HL-60 (cell line): ENCODE measurements around the gene CALM1.

Experiments used
- DNase-seq, 2 experiments: peaks; one replicate each; pipeline ENCODE4 v3.0.0-alpha.2; 2010 to 2020; ENCODE audit warnings: low read depth in 1 of 2, low spot score in 1 of 2
- H3K27ac ChIP-seq: fragments of 250-450 bp; sonication (Bioruptor Pico); replicated peaks from 2 replicates; pipeline ENCODE4 v1.5.1; 2020; ENCODE audit warnings: mild to moderate bottlenecking, moderate library complexity
- H3K27me3 ChIP-seq: fragments of 250-450 bp; sonication (Bioruptor Pico); 2 replicates; pipeline ENCODE4 v1.5.1; 2021; ENCODE audit warnings: mild to moderate bottlenecking, moderate library complexity; ENCODE audit not compliant: insufficient read depth, poor library complexity, severe bottlenecking
- H3K4me3 ChIP-seq: replicated peaks from 2 replicates; pipeline ENCODE4 v1.5.1; 2011; ENCODE audit warnings: mild to moderate bottlenecking, control low read depth, low read length; ENCODE audit not compliant: insufficient read depth
- GABPA ChIP-seq: IDR thresholded peaks from 2 replicates; pipeline ENCODE4 v1.6.1; 2012; ENCODE audit warnings: low read depth
- POLR2AphosphoS5 ChIP-seq: IDR thresholded peaks from 2 replicates; pipeline ENCODE4 v1.6.1; 2012; ENCODE audit warnings: low read depth
- REST ChIP-seq: IDR thresholded peaks from 2 replicates; pipeline ENCODE4 v1.6.1; 2012; ENCODE audit warnings: low read depth; ENCODE audit not compliant: insufficient replicate concordance
- SPI1 ChIP-seq: IDR thresholded peaks from 2 replicates; pipeline ENCODE4 v1.6.1; 2012; ENCODE audit warnings: low read depth, mild to moderate bottlenecking, borderline replicate concordance
- TF ChIP-seq, protein P1 (sequence below): IDR thresholded peaks from one replicate; pipeline ENCODE4 v1.5.1; 2011; ENCODE audit warnings: low read length, control low read depth, inconsistent platforms; ENCODE audit not compliant: insufficient read depth

CALM1 gene

DNA sequence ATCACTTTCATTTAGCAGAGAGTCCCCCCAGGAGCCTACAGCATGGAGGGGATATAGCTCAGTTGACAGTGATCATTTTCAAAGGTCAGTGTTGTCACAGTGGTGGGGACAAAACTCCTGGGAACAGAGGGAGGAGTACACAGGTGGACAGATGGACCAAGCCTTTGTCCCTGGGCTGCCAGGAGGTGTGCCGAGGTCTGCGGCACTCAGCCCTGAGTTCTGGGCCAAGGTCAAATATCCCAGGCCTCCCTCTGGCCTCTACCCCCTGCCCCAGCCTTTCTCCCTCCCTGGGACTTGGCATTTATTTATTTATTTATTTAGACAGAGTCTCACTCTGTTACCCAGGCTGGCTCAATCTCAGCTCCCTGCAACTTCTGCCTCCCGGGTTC lies 24.8 kb downstream of the CALM1 start:
- TF ChIP-seq SPI1 = no peak
- no peak for TF ChIP-seq REST
- no peak for TF ChIP-seq POLR2AphosphoS5
- no peak for TF ChIP-seq GABPA
- H3K27ac ChIP-seq = no peak overlapping the region
- no peaks in the 10 kb centered on the region for H3K27me3 ChIP-seq
- no peak overlapping the region for H3K4me3 ChIP-seq
- no peak for DNase-seq

DNA sequence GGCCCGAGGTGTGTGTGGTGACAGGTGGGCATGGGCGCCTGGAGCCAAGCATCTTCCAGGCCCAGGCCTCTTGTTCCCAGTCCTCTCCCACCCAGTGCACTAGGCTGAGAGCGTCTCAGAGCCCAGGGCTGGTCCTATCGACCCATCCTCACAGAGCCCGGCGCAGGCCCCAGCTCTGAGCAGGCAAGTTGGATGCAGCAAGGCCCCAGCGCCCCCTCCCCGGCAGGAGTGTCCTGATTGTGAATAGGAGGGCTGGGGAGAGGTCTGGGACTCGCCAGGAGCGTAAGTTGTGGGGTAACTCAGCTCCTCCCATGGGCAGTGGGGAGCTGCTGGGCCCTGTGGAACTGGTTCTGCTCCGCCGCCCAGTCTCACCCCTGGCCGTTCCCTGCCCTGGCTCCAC lies 26.3 kb downstream of the CALM1 start:
- H3K27me3 ChIP-seq = no peaks in the 10 kb centered on the region
- no peak overlapping the region for H3K4me3 ChIP-seq
- H3K27ac ChIP-seq = no peak overlapping the region
- TF ChIP-seq GABPA (no peak), POLR2AphosphoS5 (no peak), REST (no peak), SPI1 (no peak)
- TF ChIP-seq, protein P1, sequence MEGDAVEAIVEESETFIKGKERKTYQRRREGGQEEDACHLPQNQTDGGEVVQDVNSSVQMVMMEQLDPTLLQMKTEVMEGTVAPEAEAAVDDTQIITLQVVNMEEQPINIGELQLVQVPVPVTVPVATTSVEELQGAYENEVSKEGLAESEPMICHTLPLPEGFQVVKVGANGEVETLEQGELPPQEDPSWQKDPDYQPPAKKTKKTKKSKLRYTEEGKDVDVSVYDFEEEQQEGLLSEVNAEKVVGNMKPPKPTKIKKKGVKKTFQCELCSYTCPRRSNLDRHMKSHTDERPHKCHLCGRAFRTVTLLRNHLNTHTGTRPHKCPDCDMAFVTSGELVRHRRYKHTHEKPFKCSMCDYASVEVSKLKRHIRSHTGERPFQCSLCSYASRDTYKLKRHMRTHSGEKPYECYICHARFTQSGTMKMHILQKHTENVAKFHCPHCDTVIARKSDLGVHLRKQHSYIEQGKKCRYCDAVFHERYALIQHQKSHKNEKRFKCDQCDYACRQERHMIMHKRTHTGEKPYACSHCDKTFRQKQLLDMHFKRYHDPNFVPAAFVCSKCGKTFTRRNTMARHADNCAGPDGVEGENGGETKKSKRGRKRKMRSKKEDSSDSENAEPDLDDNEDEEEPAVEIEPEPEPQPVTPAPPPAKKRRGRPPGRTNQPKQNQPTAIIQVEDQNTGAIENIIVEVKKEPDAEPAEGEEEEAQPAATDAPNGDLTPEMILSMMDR = no peak
- DNase-seq = no peak

DNA sequence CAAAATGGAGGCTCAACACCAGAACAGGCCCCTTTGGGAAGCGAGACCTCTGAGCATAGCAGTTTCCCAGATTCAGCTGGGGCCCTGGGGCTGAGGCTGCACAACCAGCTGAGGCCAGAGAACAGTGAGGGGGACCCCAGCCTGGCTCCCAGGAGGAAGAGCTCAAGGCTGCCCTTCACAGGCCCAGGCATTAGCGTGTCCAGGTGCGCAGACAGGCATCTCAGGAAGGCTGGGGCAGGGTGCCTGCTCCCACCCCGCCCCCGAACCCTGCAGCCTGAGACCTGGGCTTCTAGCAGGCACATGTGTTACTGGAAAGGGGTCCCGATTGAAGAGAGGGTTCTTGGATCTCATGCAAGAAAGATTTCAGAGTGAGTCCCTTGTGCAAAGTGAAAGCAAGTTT lies 27.2 kb downstream of the CALM1 start:
- TF ChIP-seq POLR2AphosphoS5 (no peak), REST (no peak)
- H3K4me3 ChIP-seq = no peak overlapping the region
- no peaks in the 10 kb centered on the region for H3K27me3 ChIP-seq
- no peak for DNase-seq
- H3K27ac ChIP-seq = no peak overlapping the region

- no peaks in the 10 kb centered on the region for H3K27me3 ChIP-seq
- no peak overlapping the region for H3K27ac ChIP-seq
- DNase-seq = no peak
- no peak for TF ChIP-seq GABPA
- TF ChIP-seq, protein P1 = no peak
- no peak for TF ChIP-seq REST
- TF ChIP-seq POLR2AphosphoS5 = no peak
- no peak for TF ChIP-seq SPI1
- no peak overlapping the region for H3K4me3 ChIP-seq
Measured at GRCh38 chr14:90424686-90425372, 28.0 kb downstream of the CALM1 start.
